OCI-M2 (cell line): Measurements from ENCODE around the gene CASKIN1.
A peak's percentile ranks its signal among the peaks of the same experiment; 100 is the strongest.

Source experiments
- DNase-seq: peaks from one replicate; lab custom pipeline; 2025; ENCODE audit not compliant: unreplicated experiment; lab: John Stamatoyannopoulos, UW

The CASKIN1 gene

GRCh38 chr16:2159175-2159838, 37.1 kb downstream of the CASKIN1 start:
- DNase-seq = no peak

- no peak for DNase-seq
Measured at GRCh38 chr16:2158262-2158638, 38.2 kb downstream of the CASKIN1 start.

GRCh38 chr16:2157480-2158261, 38.7 kb downstream of the CASKIN1 start:
- no peak for DNase-seq

- no peak for DNase-seq
Measured at GRCh38 chr16:2156849-2157224, 39.6 kb downstream of the CASKIN1 start.

GRCh38 chr16:2155977-2156848, 40.2 kb downstream of the CASKIN1 start:
- no peak for DNase-seq

GRCh38 chr16:2155091-2155950, 41.1 kb downstream of the CASKIN1 start, which contains the start of gene TRAF7:
TSS of gene TRAF7 (plus strand) at chr16:2155782. CDS start at chr16:2163921, 8,139 bp downstream.
- DNase-seq = peak; percentile 74

- DNase-seq = no peak
Measured at GRCh38 chr16:2154533-2155090, 41.8 kb downstream of the CASKIN1 start.

- DNase-seq = no peak
Measured at GRCh38 chr16:2152695-2153506, 43.5 kb downstream of the CASKIN1 start.

- no peak for DNase-seq
Measured at GRCh38 chr16:2151188-2152091, 45.0 kb downstream of the CASKIN1 start.

- DNase-seq = no peak
Measured at GRCh38 chr16:2150418-2151187, 45.8 kb downstream of the CASKIN1 start.

- no peak for DNase-seq
Measured at GRCh38 chr16:2149630-2150417, 46.6 kb downstream of the CASKIN1 start.

GRCh38 chr16:2148714-2149629, 47.4 kb downstream of the CASKIN1 start:
- no peak for DNase-seq

GRCh38 chr16:2147981-2148671, 48.3 kb downstream of the CASKIN1 start, which contains the start of gene RAB26:
TSS of gene RAB26 (plus strand) at chr16:2148625. CDS start at chr16:2148784, 159 bp downstream.
- no peak for DNase-seq

GRCh38 chr16:2147378-2147777, 49.0 kb downstream of the CASKIN1 start:
- no peak for DNase-seq

- DNase-seq = no peak
Measured at GRCh38 chr16:2145843-2146242, 50.6 kb downstream of the CASKIN1 start.
